PC-3 (cell line): Measurements from ENCODE around the gene RSPH6A.

ENCODE experiments used
- CTCF ChIP-seq: fragments of 300-600 bp; sonication (generic); conservative IDR thresholded peaks from 2 replicates; pipeline ENCODE4 v1.5.1; 2017; ENCODE audit warnings: antibody characterized with exemption, low read depth, mild to moderate bottlenecking, low read length
- EZH2 ChIP-seq: fragments of 300-600 bp; sonication (generic); IDR thresholded peaks from one replicate; pipeline ENCODE4 v1.6.1; 2017; ENCODE audit warnings: antibody characterized with exemption, mild to moderate bottlenecking, low read length; ENCODE audit not compliant: unreplicated experiment
- EZH2phosphoT487 ChIP-seq: fragments of 300-600 bp; sonication (generic); IDR thresholded peaks from 2 replicates; pipeline ENCODE4 v1.6.1; 2018; ENCODE audit warnings: mild to moderate bottlenecking, antibody characterized with exemption, low read length, borderline replicate concordance

GRCh38 chr19:45764475-45764874 is 50.6 kb downstream of the RSPH6A start:
- no peak for TF ChIP-seq CTCF
- no peak for TF ChIP-seq EZH2phosphoT487
- no peak for TF ChIP-seq EZH2
